PFSK-1 (cell line): ENCODE measurements around the gene KRTAP4-4.

Experiments
- POLR2AphosphoS5 ChIP-seq: IDR thresholded peaks from 2 replicates; pipeline ENCODE4 v1.6.1; 2012; ENCODE audit warnings: low read depth, mild to moderate bottlenecking, control low read depth, low read length, moderate library complexity
- TAF1 ChIP-seq: IDR thresholded peaks from 2 replicates; pipeline ENCODE4 v1.6.1; 2012; ENCODE audit warnings: low read length, control low read depth, borderline replicate concordance; ENCODE audit not compliant: insufficient read depth
- TF ChIP-seq, protein P1 (sequence below), 2 experiments: IDR thresholded peaks; 2 replicates each; pipeline versions ENCODE4 v1.6.1 to v1.8.0; 2011 to 2012; ENCODE audit warnings: low read depth in 2 of 2, low read length in 2 of 2, control low read depth in 1 of 2, inconsistent platforms in 1 of 2, mild to moderate bottlenecking in 1 of 2, moderate library complexity in 1 of 2; ENCODE audit not compliant: insufficient read depth in 1 of 2

DNA sequence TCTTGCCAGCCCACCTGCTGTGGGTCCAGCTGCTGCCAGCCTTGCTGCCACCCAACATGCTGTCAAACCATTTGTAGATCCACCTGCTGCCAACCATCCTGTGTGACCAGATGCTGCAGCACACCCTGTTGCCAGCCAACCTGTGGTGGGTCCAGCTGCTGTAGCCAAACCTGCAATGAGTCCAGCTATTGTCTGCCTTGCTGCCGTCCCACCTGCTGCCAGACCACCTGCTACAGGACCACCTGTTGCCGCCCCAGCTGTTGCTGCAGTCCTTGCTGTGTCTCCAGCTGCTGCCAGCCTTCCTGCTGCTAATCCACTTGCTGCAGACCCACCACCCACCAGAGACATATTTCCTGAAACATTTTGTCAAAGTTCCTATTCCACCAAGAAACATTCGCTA is 29.8 kb upstream of the KRTAP4-4 start:
- TF ChIP-seq, protein P1, sequence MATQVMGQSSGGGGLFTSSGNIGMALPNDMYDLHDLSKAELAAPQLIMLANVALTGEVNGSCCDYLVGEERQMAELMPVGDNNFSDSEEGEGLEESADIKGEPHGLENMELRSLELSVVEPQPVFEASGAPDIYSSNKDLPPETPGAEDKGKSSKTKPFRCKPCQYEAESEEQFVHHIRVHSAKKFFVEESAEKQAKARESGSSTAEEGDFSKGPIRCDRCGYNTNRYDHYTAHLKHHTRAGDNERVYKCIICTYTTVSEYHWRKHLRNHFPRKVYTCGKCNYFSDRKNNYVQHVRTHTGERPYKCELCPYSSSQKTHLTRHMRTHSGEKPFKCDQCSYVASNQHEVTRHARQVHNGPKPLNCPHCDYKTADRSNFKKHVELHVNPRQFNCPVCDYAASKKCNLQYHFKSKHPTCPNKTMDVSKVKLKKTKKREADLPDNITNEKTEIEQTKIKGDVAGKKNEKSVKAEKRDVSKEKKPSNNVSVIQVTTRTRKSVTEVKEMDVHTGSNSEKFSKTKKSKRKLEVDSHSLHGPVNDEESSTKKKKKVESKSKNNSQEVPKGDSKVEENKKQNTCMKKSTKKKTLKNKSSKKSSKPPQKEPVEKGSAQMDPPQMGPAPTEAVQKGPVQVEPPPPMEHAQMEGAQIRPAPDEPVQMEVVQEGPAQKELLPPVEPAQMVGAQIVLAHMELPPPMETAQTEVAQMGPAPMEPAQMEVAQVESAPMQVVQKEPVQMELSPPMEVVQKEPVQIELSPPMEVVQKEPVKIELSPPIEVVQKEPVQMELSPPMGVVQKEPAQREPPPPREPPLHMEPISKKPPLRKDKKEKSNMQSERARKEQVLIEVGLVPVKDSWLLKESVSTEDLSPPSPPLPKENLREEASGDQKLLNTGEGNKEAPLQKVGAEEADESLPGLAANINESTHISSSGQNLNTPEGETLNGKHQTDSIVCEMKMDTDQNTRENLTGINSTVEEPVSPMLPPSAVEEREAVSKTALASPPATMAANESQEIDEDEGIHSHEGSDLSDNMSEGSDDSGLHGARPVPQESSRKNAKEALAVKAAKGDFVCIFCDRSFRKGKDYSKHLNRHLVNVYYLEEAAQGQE (IDR thresholded peaks at IDR 0.05; ENCODE audit: insufficient read depth in 1 of 2, low read depth in 2 of 2, low read length in 2 of 2): no peak
- TF ChIP-seq POLR2AphosphoS5 (no peak), TAF1 (no peak)
